ENCODE measurements around the gene TNS4.

TNS4 gene

GRCh38 chr17:40490982-40491381 lies 10.4 kb downstream of the TNS4 start:
- DNase-seq: no peak

- no peak for DNase-seq
Observed at GRCh38 chr17:40490289-40490853, 11.1 kb downstream of the TNS4 start.

- no peak for DNase-seq
Observed at GRCh38 chr17:40487371-40488020, 13.9 kb downstream of the TNS4 start.

- DNase-seq: no peak
Observed at GRCh38 chr17:40486522-40487370, 14.7 kb downstream of the TNS4 start.

DNA sequence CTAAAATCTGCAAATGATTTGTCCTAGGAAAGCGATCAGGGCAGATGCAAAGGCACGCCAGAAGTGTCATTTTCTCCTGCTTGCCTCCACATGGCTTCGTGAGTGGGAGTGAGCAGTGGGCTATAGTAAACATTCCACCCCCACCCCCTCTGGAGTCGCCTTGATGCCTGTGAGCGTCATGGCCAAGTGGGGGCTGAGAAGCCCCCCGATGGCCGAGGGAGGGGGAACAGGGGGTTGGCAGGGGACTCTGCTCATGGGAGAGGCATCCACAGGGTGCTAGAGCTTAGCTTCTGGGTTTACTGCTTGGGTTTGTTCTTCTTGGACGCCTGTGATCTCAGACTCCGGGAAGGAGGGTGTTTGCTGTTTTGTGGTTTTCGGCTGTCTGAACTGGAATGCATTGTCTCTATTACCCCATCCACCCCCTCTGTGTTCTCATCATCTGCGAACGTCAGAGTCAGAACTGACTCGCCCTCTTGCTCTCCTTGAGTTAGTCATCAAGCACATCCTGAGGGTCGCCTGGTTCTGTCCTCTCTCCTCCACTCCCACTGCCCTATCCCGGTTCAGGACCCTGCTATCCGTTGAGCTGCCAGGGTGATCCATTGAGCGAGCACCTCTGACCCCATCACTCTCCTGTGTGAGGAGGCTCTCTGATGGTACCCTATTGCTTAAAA lies 15.4 kb downstream of the TNS4 start:
- DNase-seq: peak; percentile 64

- no peak for DNase-seq
Observed at GRCh38 chr17:40484973-40485530, 16.4 kb downstream of the TNS4 start.

DNA sequence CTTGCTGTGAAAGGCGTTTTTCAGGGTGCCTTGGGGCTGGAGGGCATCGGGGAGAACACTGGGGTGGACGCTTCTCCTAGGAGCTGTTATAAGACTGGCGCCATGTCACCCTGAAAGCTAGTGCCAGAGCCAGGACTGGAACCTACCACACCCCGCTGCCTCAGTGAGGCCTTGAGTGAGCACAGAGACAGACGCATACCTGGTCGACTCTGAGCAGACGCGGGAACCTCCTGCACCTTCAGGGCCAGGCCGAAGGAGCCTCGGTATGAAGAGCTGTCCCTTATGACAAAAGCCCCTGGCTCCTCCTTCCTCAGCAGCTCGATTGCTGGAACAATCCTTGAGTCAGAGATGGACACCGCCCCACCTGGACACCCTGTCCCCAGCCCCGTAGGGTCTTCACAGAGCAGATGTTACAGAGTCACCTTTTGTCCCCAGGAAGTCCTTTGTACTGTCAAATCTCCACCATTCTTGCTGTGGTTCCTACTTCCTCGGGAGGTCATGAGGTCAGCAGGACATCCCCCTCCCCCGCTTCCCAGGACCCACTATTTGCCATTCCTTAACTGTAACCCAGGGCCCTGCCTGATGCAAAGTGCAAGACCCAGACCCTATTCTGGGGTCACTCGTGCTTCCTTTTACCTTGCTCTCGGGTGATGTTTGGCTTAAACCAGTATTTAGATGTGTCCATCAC lies 17.0 kb downstream of the TNS4 start:
- no peak for DNase-seq

GRCh38 chr17:40483679-40484078 lies 17.7 kb downstream of the TNS4 start:
- no peak for DNase-seq

GRCh38 chr17:40482722-40483121 lies 18.7 kb downstream of the TNS4 start:
- no peak for DNase-seq

GRCh38 chr17:40481106-40481505 lies 20.3 kb downstream of the TNS4 start:
- no peak for DNase-seq

- no peak for DNase-seq
Observed at GRCh38 chr17:40480501-40481003, 20.9 kb downstream of the TNS4 start.

DNA sequence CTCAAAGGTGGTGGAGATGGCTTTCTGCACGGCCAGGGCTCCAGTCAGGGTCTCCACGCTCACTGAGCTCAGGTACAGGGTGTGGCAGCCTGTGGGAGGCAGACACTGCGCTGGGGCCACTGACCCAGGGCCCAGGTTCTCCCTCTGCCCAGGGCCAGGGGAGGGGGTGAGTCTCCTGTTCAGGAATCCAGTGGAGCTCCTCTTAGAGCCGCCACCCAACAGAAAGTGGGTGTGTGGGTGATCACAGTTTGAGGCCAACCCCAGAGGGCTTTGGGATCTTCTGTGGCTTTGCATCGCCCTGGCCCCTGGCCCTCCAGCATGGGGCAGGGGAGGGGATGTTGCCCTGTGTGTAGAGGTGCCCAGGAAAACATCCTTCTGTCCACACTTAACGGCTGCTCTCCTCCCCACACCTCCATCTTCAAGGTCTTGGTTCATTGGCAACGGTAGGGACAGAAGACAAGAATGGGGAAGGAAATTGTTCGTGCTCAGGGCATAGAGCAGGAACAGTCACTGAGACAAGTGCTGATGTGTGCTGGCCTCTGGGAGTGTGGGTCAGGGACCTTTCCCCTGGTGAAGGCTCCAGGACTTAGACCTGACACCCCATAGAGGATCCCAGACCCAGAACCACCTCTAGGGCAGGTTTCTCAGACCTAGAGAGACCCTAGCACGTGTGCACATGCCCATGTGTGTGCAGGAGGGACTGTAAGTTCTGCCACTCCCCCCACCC lies 21.5 kb downstream of the TNS4 start:
- no peak for DNase-seq

DNA sequence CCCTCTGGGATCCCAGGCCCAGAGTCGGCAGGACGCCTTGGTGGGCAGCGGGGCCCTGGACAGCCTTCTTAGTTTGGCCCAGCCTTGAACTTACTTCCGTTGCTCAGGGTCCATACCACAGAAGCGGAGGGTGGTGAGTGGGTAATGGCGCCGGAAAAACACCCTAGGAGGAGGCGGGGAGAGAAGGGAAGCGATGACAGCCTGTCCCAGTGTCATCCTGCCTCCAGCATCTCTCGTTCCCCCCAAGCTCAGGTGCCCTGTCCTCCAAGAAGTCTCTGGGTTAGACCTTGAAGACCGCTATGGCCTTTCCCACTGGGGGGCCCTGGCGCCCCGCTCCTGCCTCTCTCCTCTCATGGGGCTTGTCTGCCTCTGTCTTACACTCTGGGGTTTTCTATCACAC lies 22.9 kb downstream of the TNS4 start:
- DNase-seq: no peak

DNA sequence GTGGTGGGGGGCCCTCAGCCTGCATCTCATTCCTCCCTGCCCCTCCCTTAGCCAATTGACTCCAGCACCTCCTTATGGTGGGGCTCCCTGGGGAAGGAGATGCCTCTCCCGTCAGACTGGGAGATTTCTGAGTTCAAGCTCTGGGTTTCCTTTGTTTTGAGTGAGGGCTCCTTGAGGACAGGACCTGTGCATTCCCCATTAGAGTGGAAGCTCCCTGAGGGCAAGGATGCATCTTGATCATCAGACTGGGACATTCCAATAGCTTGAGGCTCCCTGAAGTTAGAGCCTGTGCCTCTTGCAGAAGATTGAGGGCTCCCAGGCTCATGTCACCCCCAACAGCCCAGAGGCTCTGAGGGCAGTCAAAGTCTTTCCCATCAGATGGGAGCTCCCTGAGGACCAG lies 23.6 kb downstream of the TNS4 start:
- no peak for DNase-seq

GRCh38 chr17:40475234-40475908 lies 26.1 kb downstream of the TNS4 start:
- DNase-seq: no peak

DNA sequence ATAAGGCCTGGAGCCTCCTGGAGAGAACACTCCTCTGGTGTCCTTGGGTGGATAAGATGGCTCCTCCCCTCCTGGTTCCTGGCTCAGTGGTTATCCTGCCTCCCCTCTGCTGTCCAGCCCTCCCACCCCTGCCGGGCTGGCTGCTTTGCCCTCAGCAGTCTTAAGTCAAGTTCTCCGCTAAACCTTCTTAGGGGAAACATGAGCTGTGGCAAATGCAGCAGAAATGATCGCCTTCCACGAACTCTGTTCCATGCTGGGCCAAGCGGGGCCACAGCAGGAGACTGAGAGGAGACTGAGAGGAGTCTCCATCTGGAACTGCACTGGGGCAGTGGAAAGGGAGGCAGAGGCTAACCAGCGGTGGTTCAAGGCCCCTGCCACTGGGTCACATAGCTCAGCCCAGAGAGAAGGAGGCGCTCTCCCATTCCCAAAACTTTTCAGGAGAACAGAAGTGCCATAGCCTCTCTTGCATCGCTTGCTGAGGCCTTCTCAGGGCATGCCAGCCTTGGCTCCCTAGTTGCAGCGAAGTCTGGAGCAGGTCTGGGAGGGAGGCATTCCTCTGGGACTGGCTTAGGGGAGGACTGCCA lies 26.9 kb downstream of the TNS4 start:
- no peak for DNase-seq

GRCh38 chr17:40473573-40474365 lies 27.7 kb downstream of the TNS4 start:
- DNase-seq: no peak

GRCh38 chr17:40472733-40473452 lies 28.5 kb downstream of the TNS4 start:
- DNase-seq: no peak

Data from NCI-H2029 (cell line).